GM12874 (cell line): ENCODE measurements around the gene HNRNPAB.

ENCODE experiments used
- CTCF ChIP-seq: IDR thresholded peaks from 2 replicates; pipeline ENCODE4 v1.5.1; 2011; ENCODE audit warnings: low read depth, mild to moderate bottlenecking, control low read depth, low read length, moderate library complexity; ENCODE audit not compliant: insufficient read depth

HNRNPAB gene

GRCh38 chr5:178213748-178214151, 9.4 kb downstream of the HNRNPAB start:
- TF ChIP-seq CTCF = no peak

- TF ChIP-seq CTCF = no peak
These were observed 9.9 kb downstream of the HNRNPAB start for GRCh38 chr5:178214160-178214803.

GRCh38 chr5:178215280-178216002, 11.1 kb downstream of the HNRNPAB start:
- no peak for TF ChIP-seq CTCF

- no peak for TF ChIP-seq CTCF
These were observed 11.8 kb downstream of the HNRNPAB start for GRCh38 chr5:178216088-178216534.

GRCh38 chr5:178216779-178217178, 12.4 kb downstream of the HNRNPAB start:
- no peak for TF ChIP-seq CTCF

GRCh38 chr5:178218237-178218776, 14.0 kb downstream of the HNRNPAB start:
- TF ChIP-seq CTCF = no peak

- TF ChIP-seq CTCF = no peak
These were observed 14.5 kb downstream of the HNRNPAB start for GRCh38 chr5:178218827-178219226.
